ENCODE results near the gene DUSP15.
"Not testable (repeated sequence)": the region's sequence is repeated elsewhere in the genome, so short reads cannot be mapped to it uniquely, and the experiment has no call there.

Gene DUSP15, protein sequence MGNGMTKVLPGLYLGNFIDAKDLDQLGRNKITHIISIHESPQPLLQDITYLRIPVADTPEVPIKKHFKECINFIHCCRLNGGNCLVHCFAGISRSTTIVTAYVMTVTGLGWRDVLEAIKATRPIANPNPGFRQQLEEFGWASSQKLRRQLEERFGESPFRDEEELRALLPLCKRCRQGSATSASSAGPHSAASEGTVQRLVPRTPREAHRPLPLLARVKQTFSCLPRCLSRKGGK

DNA sequence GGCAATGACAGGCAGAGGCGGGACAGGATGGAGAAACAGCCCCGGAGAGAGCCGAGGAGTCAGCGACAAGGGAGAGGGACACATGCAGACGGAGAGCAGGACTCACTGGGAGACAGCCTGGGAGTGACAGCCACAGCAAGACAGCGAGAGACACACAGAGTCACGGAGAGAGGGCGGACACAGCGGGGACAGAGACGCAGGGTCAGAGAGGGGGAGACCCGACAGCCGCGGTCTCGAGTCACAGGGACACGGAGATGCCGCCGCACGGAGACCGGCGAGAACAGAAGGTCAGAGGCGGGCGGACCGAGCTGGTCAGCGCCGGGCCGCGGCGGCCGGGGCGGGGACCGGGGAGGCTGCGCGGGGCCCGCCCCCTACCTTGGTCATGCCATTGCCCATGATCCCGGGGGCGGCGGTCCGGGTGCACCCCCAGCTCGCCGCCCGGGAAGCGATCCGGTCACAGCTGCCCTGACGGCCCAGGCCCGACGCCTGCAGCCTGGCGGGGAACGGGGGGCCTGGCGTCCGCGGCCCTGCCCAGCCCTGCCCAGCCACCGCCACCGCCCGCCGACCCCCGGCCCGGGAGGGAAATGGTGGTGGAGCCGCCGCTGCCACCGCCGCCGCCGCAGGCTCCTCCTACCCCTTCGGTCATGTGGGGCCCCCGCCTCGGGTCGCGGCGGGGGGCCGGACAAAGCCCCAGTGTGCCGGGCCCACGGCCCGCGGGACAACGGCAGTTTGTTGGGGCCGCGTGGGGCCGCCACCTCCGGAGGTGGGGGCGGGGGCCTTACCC is at the start of gene DUSP15, which contains the start of gene TTLL9:
DUSP15 (minus strand) TSS at position 586 of the 784 bp plus-strand sequence; CDS start at position 396, 190 bp downstream.
TTLL9 (plus strand) TSS at position 693 of the 784 bp plus-strand sequence. CDS start 493 bp downstream, outside the sequence.
- no peak for FAIRE-seq

- no peak for FAIRE-seq
Observed at GRCh38 chr20:31919410-31920155, 49.3 kb upstream of the DUSP15 start.

DNA sequence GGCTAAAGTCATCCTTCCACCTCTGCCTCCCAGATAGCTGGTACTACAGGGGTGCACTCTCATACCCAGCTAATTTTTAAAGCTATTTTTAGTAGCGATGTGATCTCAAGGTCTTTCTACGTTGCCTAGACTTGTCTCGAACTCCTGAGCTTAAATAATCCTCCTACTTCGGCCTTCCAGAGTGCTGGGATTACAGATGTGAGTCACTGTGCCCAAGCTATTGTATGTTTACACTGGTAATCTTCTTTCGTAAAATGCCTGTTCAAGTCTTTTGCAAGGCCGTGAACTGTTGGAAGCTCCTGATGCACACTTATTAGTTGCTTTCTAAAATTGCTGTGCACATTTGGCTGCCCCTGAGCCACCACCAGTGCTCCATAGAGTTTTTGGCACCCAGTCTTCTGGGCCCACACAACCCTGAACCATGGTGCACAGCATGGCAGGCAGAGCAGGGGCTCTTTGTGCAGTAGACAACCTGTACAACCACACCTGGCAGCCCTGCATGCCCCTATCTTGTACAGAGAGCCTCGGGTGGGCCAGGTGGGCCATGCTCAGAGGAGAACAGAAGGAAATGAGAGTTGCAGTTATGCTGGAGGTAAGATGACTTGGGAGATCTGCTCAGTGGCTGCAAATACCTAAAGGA is 48.3 kb upstream of the DUSP15 start:
- no peak for FAIRE-seq

DNA sequence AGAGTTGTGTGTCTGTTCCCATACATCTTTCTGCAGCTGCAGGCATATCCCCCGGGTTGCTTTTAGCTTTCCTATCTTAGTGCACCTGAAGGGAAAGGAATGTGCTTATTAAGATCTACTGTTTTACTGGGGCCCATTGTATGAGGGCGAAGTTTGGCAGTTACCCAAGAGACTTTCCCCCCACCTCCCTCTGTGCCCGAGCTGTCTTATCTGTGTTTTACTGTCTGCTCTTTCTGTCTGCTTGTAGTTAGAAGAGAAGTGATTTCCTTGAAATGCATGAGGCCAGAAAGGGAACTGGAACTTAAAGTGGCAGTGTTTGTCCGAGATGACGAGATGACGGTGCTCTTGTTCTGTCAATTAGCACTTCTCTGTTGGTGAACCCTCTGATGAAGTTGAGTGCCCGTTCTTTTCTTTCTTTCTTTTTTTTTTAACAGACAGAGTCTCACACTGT is 47.7 kb upstream of the DUSP15 start:
- FAIRE-seq = not testable (repeated sequence)

DNA sequence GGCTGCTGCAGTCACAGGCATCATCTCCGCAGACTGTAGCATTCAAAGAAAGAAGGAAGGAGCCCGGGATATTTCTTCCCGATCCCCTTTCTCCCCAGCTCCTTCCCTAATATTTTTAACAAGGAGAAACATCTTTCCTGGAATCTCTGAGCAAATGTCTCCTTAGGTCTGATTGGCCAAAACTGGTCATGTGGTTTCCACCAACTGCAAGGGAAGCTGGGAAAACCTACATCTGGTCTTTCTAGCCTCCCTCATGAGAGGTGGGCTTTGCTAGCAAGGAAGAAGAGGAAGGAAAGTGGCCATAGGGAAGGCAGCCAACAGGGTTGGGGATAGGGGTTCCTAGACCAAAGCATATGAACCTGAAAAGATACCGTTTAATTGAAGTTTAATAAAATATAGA is 46.4 kb upstream of the DUSP15 start:
- FAIRE-seq = no peak

DNA sequence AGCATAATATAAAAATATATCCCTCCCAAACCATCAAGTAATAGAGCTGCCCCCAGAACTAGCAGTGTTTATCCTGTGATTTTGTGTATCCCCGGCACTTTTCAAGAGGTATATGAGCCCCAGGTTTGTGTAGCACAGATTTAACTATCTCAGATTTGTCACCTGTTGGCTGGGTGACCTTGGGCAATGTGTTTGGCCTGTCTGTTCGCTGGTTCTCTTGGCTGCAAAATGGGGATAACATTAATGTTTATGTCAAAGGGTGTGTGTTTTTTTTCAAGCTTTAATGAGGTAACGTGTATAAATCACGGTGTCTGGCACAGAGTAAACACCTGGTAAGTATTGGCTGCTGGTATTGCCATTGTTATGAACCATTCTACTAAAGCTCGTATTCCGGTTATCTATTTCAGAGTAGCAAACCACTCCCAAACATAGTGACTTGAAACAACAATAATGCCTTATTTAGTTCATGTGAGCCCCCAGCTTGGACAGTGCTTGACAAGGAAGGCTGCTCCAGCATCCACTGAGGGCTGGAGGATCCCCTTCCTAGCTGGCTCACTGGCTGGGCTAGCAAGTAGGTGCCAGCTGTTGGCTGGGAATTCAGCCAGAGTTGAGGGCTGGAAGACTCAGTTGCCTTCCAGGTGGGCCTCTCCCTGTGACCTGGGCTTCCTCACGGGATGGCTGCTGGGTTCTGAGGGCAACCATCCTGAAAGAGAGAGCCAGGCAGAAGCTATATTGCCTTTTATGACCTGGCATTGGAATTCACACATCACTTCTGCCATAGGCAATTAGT is 45.4 kb upstream of the DUSP15 start:
- no peak for FAIRE-seq

GRCh38 chr20:31914170-31914569 is 43.8 kb upstream of the DUSP15 start:
- no peak for FAIRE-seq

- FAIRE-seq = no peak
Observed at GRCh38 chr20:31913431-31914157, 43.3 kb upstream of the DUSP15 start.

DNA sequence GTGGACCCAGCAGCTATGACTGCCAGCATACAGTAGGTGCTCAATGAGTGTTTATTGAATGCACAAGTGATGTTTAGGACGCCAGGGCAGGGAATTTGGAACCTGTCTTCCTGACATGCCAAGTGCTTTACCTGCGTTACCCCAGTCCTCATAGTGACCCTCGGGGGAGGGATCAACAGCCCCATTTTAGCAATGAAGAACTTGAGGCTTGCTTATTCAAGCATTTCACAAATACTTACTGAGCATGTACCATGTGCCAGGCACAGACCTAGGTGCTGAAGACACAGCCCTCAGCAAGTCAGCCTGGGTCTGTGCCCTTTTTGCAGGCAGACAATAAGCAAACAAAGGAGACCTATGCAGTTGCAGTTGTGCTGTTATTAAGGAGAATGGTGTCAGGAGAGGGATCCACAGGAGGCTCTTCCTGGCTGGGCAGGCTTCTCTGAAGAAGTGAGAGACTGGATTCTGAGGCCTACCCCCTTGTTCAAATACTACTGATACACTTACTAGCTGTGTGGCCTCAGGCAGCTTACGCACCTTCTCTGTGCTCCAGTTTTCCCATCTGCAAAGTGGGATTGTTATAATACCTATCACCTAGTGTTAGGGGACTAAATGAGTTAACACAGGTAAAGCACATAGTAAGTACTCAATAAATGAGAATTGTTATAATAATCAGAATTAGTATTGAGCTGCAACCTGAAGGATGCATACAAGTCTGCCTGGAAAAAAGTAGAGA is 39.9 kb upstream of the DUSP15 start:
- FAIRE-seq = no peak

GRCh38 chr20:31909253-31910070 is 39.1 kb upstream of the DUSP15 start:
- no peak for FAIRE-seq

DNA sequence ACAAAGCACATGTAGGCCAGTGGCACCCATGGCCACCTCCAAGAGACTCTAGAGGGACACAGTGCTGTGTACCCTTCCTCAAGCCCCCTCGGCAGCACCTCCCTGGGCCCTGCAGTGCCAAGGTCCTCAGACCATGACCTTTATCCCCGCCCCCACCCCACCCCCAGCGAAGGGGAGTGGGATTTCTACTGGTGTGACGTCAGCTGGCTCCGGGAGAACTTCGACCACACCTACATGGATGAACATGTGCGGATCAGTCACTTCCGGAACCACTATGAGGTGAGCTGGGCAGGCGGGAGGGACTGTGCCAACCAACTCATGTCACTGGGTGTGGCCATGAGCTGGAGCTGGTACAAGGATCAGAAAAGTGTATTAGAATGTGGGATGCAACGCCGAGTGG is 38.1 kb upstream of the DUSP15 start:
- no peak for FAIRE-seq

DNA sequence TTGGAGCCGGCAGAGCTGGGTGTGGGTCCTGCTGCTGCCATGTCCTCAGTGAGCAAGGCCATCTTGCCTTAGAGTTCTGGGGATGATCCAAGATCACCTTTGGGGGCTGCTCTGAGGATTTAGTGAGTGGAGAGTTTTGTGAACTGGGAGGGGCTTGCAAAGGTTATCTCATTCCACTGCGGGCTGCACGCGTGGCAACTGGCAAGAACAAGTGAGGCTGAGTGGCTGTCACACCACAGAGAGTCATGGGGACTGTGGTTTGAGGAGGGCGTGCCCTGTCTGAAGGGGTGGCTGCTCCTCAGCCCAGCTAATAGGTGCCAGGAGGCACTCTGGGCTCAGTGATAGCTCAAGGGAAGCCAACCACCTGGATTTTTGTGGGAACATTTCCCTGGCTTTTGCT is 37.7 kb upstream of the DUSP15 start:
- FAIRE-seq = no peak

GRCh38 chr20:31907046-31907445 is 36.7 kb upstream of the DUSP15 start:
- FAIRE-seq = no peak

- no peak for FAIRE-seq
Observed at GRCh38 chr20:31906001-31906400, 35.7 kb upstream of the DUSP15 start.

DNA sequence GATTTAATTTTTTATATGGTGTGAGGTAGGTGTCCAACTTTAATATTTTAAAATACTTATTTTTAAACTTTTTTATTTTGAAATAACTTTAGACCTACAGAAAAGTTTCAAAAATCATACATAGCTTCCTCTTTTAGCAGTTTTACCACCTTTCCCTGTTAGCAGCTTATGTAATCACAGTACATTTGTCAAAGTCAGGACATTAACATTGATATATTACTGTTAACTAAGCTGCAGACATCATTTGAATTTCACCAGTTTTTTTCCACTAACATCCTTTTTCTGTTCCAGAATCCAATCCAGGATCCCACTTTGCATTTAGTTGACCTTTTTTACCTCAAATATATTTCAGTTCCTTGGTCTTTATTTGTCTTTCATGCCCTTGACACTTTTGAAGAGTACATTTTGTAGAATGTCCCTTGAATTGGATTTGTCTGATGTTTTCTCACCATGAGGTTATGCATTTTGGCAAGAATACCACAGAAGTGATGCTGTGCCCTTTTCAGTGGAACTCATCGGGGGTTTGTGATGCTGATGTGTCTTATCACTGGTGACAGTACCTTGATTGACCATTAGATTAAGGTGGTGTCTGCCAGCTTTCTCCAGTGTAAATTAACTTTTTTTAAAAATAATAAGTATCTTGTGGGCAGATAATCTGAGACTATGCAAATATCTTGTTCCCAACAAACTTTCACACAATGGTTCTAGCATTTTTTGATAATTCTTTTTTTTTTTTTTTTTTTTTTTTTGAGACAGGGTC is 33.5 kb upstream of the DUSP15 start:
- no peak for FAIRE-seq

DNA sequence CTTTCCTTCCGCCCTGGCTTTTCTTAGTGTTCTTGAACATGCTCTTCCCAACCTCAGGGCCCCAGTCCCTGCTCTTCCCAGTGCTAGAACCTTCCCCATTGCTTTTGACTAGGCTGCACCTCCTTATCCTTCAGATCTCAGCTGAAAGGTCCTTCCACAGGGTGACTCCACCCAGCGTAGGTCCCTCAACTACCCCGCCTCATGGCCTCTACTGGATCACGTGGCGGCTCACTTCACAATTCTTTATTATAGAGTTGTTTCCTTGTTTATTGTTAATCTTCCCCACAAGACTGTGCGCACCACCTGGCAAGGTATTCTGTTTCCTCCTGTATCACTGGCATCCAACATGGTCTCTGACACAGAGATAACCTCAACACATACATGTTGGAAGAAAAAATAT is 31.3 kb upstream of the DUSP15 start:
- no peak for FAIRE-seq

GRCh38 chr20:31897541-31897940 is 27.2 kb upstream of the DUSP15 start:
- FAIRE-seq = no peak

GRCh38 chr20:31896049-31896448 is 25.7 kb upstream of the DUSP15 start:
- FAIRE-seq = no peak
